ENCODE results near the gene PPIF.

PPIF gene

DNA sequence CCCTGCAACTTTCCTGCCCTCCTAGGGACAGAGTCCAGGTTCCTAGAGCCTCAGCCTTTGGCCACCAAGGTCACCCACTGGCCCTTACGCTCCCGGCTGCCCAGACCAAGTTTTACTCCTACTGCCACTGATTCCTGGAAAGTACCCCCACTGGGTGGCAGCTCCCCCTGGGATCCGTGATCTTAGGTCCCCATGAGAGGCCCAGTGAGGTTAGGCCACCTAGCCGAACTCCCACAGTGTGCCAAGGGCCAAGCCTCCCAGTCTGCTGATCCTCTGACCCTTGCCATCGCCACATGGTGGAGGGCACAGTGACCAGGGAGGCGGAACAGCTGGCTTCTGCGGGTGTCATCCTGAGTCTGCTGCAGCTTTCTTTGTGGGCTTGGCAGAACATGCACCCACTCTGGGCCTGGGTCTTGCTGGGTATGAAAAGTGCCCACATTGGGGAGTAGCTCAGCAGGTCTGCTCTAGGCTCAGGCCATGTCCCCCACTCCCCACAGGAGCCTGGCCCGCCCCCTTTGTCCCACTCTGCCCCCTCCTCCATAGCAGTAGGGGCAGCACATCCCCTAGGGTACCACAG, 40.5 kb upstream of the PPIF start:
- Histone ChIP-seq H3K36me3 (ENCODE audit: control insufficient read depth, insufficient read depth, low read length) (peaks cover 90% of the 10 kb centered on the region), H3K4me3 (ENCODE audit: extremely low read depth, insufficient read depth, low read length, poor library complexity, severe bottlenecking) (no peak overlapping the region), H3K9me3 (ENCODE audit: control insufficient read depth, low read length) (no peaks in the 10 kb centered on the region), H3K27ac (ENCODE audit: low read depth, low read length, severe bottlenecking) (no peak overlapping the region), H3K4me1 (ENCODE audit: control insufficient read depth, insufficient read depth, low read length, poor library complexity, severe bottlenecking) (no peaks in the 10 kb centered on the region)
- 90 to 91% methylated on average over 7 of the region's 8 CpGs for WGBS, 2 experiments (ENCODE audit: insufficient coverage in 2 of 2)

DNA sequence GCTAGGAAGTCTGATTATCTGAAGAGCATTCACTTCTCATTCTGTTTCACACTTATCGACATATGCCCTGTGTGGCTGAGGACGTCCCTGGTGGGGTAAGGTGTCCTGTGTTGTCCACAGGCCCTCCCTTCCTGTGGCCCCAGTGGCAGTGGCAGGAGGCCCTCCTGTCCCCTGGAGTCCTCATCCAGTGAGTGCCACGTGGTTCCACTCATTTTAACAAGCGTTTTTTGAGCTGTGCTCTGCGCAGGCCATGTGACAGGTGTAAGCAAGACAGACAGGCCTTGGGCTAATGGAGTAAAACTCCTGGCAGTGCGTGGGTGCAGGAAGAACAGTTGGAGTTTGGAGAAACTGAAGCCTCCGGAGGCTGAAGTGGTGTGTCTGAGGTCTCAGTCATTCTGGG, 39.3 kb upstream of the PPIF start:
- 90 to 95% methylated on average over 5 to 6 of the region's 7 CpGs for WGBS, 2 experiments (ENCODE audit: insufficient coverage in 2 of 2)
- H3K36me3 ChIP-seq (ENCODE audit: control insufficient read depth, insufficient read depth, low read length) = peaks cover 93% of the 10 kb centered on the region

DNA sequence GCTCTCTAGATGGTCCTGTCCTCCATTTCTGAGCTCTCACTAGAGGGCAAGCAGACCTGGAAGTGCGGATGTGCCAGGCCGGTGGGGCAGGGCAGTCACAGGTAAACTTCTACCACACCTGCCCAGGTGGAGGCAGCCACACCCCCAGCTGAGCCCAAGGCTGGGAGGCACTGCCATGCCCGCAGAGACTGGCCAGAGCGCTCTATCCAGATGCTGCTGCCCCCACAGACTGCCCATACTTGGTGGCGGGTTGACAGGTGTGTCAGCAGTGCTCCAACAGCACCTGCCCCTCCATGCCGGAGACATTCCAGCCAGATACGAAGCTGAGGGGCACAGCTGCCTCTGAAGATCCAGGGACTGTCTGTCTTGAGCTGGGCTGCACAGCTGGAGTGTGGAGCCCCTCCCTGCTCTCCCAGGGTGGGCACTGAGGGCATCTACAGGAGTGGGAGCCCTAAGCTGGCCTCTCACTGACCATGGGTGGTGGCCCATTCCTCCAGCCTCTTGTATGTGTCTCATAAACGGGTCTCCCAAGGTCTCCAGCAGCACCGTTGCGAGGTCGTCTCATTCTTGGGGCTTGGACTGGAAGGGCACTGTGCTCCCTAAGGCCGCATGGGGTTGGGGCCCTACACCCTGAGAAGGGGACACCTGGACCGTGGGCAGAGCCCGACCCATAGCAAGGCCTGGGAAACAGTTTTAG, 38.2 kb upstream of the PPIF start:
- H3K4me1 ChIP-seq (ENCODE audit: control insufficient read depth, insufficient read depth, low read length, poor library complexity, severe bottlenecking) = no peaks in the 10 kb centered on the region
- H3K27ac ChIP-seq (ENCODE audit: low read depth, low read length, severe bottlenecking) = no peak overlapping the region
- no peaks in the 10 kb centered on the region for H3K9me3 ChIP-seq (ENCODE audit: control insufficient read depth, low read length)
- WGBS, 2 experiments (ENCODE audit: insufficient coverage in 2 of 2) = 94 to 96% methylated on average over 14 of the region's 14 CpGs
- H3K4me3 ChIP-seq (ENCODE audit: extremely low read depth, insufficient read depth, low read length, poor library complexity, severe bottlenecking) = no peak overlapping the region
- peaks cover 93% of the 10 kb centered on the region for H3K36me3 ChIP-seq (ENCODE audit: control insufficient read depth, insufficient read depth, low read length)

More for the DNA sequence above, 39.3 kb upstream of the PPIF start:
- H3K27ac ChIP-seq (ENCODE audit: low read depth, low read length, severe bottlenecking) = no peak overlapping the region
- H3K9me3 ChIP-seq (ENCODE audit: control insufficient read depth, low read length) = no peaks in the 10 kb centered on the region
- H3K4me1 ChIP-seq (ENCODE audit: control insufficient read depth, insufficient read depth, low read length, poor library complexity, severe bottlenecking) = no peaks in the 10 kb centered on the region
- no peak overlapping the region for H3K4me3 ChIP-seq (ENCODE audit: extremely low read depth, insufficient read depth, low read length, poor library complexity, severe bottlenecking)

DNA sequence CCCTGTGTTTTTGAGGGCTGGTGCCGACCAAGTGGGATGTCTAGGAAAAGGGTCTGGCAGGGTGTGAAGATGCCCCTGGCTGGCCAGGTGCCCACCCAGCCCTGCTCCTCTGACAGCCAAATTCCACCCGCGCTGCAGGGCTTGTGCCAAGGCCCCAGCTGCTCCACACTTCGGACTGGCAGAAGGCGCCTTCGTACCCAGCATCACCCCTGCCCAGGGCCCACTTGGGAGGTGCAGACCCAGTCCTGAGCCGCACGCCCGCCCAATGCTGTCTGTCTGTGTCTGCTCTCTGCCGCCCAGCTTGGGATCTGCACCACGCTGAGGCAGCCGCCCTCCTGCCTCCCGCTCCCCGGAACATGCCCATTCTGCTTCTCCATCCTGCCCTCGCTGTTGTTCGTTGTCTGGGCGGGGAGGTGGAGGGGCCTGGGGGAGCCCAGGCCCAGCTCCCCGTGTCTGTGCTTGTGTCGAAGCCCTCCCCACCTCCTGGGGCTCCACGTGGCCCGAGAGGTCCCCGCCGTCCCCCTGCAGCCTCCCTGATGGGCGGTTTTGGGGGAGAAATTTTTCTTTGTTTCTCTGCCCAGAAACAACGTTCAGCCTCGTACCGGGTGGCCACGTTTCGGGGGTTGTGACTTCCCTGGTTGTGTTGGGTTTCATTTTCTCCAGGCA, 36.9 kb upstream of the PPIF start:
- H3K36me3 ChIP-seq (ENCODE audit: control insufficient read depth, insufficient read depth, low read length) = peaks cover 89% of the 10 kb centered on the region

DNA sequence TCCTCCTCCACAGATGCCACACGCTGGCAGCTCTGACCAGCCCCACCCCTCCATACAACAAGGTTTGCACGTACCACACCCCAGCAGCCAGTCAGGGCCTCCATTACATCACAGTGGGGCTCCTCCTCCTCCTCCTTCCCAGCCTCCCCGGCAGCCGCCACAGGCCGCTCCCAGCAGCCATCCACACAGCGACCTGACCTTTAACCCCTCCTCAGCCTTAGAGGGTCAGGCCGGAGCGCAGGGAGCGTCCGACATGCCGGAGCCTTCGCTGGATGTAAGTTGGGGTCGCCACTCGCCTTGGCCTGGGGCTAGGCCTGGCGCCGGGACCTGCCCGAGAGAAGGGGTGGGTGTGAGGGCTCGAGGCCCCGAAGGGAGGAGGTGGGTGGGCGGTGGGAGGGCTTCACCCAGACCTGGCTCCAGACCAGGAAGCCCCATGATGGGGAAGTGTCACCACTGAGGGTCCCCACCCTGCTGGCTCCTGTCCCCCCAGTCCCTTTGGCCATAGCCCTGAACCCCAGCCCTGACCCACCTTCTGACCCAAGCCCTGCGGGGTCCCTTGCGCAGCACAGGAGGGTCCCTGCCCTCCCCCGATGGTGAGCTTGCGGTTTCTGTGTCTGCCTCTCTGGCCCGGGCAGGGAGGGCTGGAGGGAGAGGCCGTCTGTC, 36.2 kb upstream of the PPIF start:
- no peak overlapping the region for H3K4me3 ChIP-seq (ENCODE audit: extremely low read depth, insufficient read depth, low read length, poor library complexity, severe bottlenecking)
- H3K27ac ChIP-seq (ENCODE audit: low read depth, low read length, severe bottlenecking) = no peak overlapping the region
- H3K36me3 ChIP-seq (ENCODE audit: control insufficient read depth, insufficient read depth, low read length) = peaks cover 83% of the 10 kb centered on the region
- peaks cover 5% of the 10 kb centered on the region for H3K4me1 ChIP-seq (ENCODE audit: control insufficient read depth, insufficient read depth, low read length, poor library complexity, severe bottlenecking)
- WGBS, 2 experiments (ENCODE audit: insufficient coverage in 2 of 2) = 90 to 97% methylated on average over 13 to 17 of the region's 26 CpGs
- no peaks in the 10 kb centered on the region for H3K9me3 ChIP-seq (ENCODE audit: control insufficient read depth, low read length)

More for the DNA sequence above, 36.9 kb upstream of the PPIF start:
- Histone ChIP-seq H3K9me3 (ENCODE audit: control insufficient read depth, low read length) (no peaks in the 10 kb centered on the region), H3K4me3 (ENCODE audit: extremely low read depth, insufficient read depth, low read length, poor library complexity, severe bottlenecking) (no peak overlapping the region), H3K4me1 (ENCODE audit: control insufficient read depth, insufficient read depth, low read length, poor library complexity, severe bottlenecking) (peaks cover 1% of the 10 kb centered on the region), H3K27ac (ENCODE audit: low read depth, low read length, severe bottlenecking) (peak overlapping the region; percentile 16)
- WGBS, 2 experiments (ENCODE audit: insufficient coverage in 2 of 2) = 90 to 100% methylated on average over 9 to 16 of the region's 29 CpGs

DNA sequence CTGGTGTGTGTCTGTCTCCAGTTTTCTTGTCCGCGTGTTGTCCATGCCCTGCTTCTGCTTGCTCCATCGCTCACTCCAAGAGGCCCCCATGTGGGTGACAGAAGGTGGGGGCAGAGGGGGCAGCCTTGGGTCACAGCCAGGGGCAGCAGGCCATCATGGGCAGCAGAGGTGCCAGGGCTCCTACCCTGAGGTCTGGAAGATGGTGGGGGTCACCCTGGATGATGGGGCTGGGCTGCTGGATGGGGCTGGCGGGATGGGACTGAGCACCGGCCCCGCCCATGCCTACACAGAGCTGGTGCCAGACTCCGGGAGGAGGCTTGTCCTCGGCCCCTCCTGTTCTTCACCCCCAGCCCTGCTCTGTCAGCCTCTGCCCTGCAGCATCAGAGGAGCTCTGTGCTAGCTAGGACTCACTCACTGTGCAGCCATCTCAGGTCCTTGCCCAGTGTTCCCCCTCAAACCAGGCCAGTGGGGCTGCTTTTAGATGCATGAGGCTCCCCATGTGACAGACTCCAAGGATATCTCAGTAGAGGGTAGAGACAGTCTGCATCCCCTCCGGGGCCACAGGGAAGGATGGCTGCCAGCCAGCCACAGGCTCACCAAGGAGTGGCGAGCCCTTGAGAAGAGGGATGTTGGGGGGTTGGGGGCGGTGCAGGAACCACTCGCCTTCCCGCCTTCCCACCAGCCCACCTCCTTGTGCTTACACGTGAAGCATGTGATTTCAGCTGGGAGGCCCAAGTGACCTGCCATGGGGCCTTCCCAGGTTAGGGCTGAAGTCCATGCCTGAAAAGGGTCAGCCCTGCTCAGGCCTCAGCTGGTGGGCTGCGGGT, 35.5 kb upstream of the PPIF start:
- H3K4me1 ChIP-seq (ENCODE audit: control insufficient read depth, insufficient read depth, low read length, poor library complexity, severe bottlenecking) = peaks cover 11% of the 10 kb centered on the region
- H3K9me3 ChIP-seq (ENCODE audit: control insufficient read depth, low read length) = no peaks in the 10 kb centered on the region
- H3K36me3 ChIP-seq (ENCODE audit: control insufficient read depth, insufficient read depth, low read length) = peaks cover 76% of the 10 kb centered on the region
- no peak overlapping the region for H3K4me3 ChIP-seq (ENCODE audit: extremely low read depth, insufficient read depth, low read length, poor library complexity, severe bottlenecking)
- no peak overlapping the region for H3K27ac ChIP-seq (ENCODE audit: low read depth, low read length, severe bottlenecking)
- WGBS, 2 experiments (ENCODE audit: insufficient coverage in 2 of 2) = 87 to 90% methylated on average over 9 to 14 of the region's 15 CpGs

DNA sequence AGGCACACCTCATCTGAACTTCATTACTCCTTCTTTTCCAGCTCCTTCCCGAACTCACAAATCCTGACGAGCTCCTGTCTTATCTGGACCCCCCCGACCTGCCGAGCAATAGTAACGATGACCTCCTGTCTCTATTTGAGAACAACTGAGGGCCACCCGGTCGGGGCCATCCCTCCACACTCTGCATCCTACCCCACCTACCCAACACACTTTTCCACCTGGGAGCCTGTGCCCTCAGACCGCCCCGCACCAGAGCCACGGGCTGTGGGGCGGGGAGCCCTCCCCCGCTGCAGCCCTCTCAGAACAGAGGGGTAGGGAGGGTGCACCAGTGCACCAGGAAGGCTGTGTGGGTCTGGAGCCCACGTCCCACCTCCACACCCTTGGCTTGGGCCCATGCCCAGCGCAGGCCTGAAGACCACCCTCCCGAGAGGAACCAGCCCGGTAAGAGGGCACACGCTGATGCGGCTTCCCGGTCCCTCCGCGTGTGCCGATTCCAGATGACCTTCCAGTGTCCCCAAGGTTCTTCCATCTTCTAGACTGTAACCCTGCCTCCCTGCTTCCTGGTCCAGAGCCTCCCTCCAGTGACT, 34.6 kb upstream of the PPIF start:
- Histone ChIP-seq H3K36me3 (ENCODE audit: control insufficient read depth, insufficient read depth, low read length) (peaks cover 67% of the 10 kb centered on the region), H3K4me3 (ENCODE audit: extremely low read depth, insufficient read depth, low read length, poor library complexity, severe bottlenecking) (no peak overlapping the region), H3K27ac (ENCODE audit: low read depth, low read length, severe bottlenecking) (no peak overlapping the region), H3K4me1 (ENCODE audit: control insufficient read depth, insufficient read depth, low read length, poor library complexity, severe bottlenecking) (peaks cover 17% of the 10 kb centered on the region), H3K9me3 (ENCODE audit: control insufficient read depth, low read length) (no peaks in the 10 kb centered on the region)
- 95 to 96% methylated on average over 15 to 17 of the region's 22 CpGs for WGBS, 2 experiments (ENCODE audit: insufficient coverage in 2 of 2)

DNA sequence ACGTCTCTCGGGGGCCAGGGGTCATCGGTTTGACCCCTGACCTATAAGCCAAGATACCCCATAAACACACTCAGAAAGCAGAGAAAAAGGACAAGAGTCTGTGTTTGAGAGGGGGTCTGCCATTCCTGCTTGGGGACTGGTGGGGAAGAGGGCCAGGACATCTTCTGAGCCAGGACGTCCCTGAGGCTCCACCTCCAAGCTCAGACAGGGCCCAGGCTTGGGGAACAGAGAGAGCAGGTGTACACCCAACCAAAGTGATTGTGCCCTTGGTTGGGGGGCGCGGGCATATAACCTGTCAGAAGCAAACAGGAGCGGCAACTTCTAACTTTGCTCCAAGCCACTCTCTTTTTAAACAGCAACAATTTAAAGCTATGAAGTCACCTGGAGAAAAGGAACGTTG, 33.9 kb upstream of the PPIF start:
- Histone ChIP-seq H3K36me3 (ENCODE audit: control insufficient read depth, insufficient read depth, low read length) (peaks cover 60% of the 10 kb centered on the region), H3K4me3 (ENCODE audit: extremely low read depth, insufficient read depth, low read length, poor library complexity, severe bottlenecking) (no peak overlapping the region)
- 94 to 96% methylated on average over 5 to 8 of the region's 8 CpGs for WGBS, 2 experiments (ENCODE audit: insufficient coverage in 2 of 2)

DNA sequence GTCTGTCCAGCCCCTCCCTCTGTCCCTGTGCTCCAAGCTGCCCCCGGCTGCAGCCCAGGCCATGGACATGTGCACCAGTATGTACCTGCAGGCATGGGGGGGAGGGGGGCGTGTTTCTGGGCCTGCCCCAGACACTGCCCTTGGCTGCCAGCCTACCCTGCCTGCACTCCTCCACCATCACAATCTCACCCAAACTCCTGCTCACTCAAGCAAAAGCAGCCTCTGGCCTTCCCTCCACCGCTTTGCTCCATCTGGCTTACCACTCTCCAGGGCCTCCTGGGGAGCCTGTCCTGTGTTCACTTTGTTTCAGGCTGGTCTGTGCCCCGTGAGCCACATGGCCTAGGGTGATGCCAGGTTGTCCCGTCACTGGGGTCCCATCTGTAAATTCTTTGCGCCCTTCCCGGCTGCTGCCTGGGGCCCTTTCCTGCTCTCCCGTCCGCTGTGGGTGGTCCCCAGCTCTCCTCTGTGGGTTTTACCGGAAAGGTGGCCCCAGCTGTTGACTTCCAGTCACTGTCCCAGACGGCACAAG, 33.3 kb upstream of the PPIF start:
- peak overlapping the region; percentile 36 for H3K27ac ChIP-seq (ENCODE audit: low read depth, low read length, severe bottlenecking)
- H3K4me3 ChIP-seq (ENCODE audit: extremely low read depth, insufficient read depth, low read length, poor library complexity, severe bottlenecking) = no peak overlapping the region
- 93 to 95% methylated on average over 6 to 9 of the region's 11 CpGs for WGBS, 2 experiments (ENCODE audit: insufficient coverage in 2 of 2)
- H3K36me3 ChIP-seq (ENCODE audit: control insufficient read depth, insufficient read depth, low read length) = peaks cover 54% of the 10 kb centered on the region
- H3K9me3 ChIP-seq (ENCODE audit: control insufficient read depth, low read length) = peaks cover 3% of the 10 kb centered on the region
- peaks cover 26% of the 10 kb centered on the region for H3K4me1 ChIP-seq (ENCODE audit: control insufficient read depth, insufficient read depth, low read length, poor library complexity, severe bottlenecking)

More for the DNA sequence above, 33.9 kb upstream of the PPIF start:
- Histone ChIP-seq H3K4me1 (ENCODE audit: control insufficient read depth, insufficient read depth, low read length, poor library complexity, severe bottlenecking) (peaks cover 22% of the 10 kb centered on the region), H3K27ac (ENCODE audit: low read depth, low read length, severe bottlenecking) (no peak overlapping the region), H3K9me3 (ENCODE audit: control insufficient read depth, low read length) (no peaks in the 10 kb centered on the region)
